Neural crest cell (in vitro differentiated cells): Measurements from ENCODE around the gene FBXW5. TPM values are rescaled to one million over a fixed set of nuclear protein-coding genes. Genes with fewer than 3 reads are reported as not detected.

Source experiments
- DNase-seq: peaks from one replicate; pipeline ENCODE4 v3.0.0; 2021; ENCODE audit warnings: low read depth, mixed read lengths, low spot score
- H3K27ac Mint-ChIP-seq: one replicate; pipeline ENCODE4 v1.8.0; 2021; ENCODE audit warnings: mild to moderate bottlenecking, mixed read lengths; ENCODE audit not compliant: unreplicated experiment
- H3K27me3 Mint-ChIP-seq: 2 replicates; pipeline ENCODE4 v1.8.0; 2021; ENCODE audit warnings: low read depth, mild to moderate bottlenecking, mixed read lengths
- H3K36me3 Mint-ChIP-seq: 2 replicates; pipeline ENCODE4 v1.8.0; 2021; ENCODE audit warnings: low read depth, mild to moderate bottlenecking, mixed read lengths
- H3K4me1 Mint-ChIP-seq: 2 replicates; pipeline ENCODE4 v1.8.0; 2021; ENCODE audit warnings: mixed read lengths
- H3K4me3 Mint-ChIP-seq: one replicate; pipeline ENCODE4 v1.8.0; 2021; ENCODE audit warnings: mild to moderate bottlenecking, mixed read lengths
- H3K9me3 Mint-ChIP-seq: 2 replicates; pipeline ENCODE4 v1.8.0; 2021; ENCODE audit warnings: mixed read lengths
- CTCF ChIP-seq: fragments of 200-600 bp; sonication (generic); conservative IDR thresholded peaks from 2 replicates; pipeline ENCODE4 v1.5.0; 2021; ENCODE audit warnings: antibody characterized with exemption, mild to moderate bottlenecking
- total RNA-seq: library from RNA; stranded (reverse); gene quantifications from 2 replicates; pipeline ENCODE4 v1.2.1, GENCODE V29; 2021

Gene FBXW5
- total RNA-seq, 1 donor from 2014 or later = 81.2 TPM

- H3K4me3 Mint-ChIP-seq = no peak within 1 kb of the TSS
- no peak for TF ChIP-seq CTCF
- no peak for DNase-seq
- H3K4me1 Mint-ChIP-seq = peaks cover 8% of the 10 kb centered on the region
- H3K27me3 Mint-ChIP-seq = peaks cover 4% of the 10 kb centered on the region
- H3K36me3 Mint-ChIP-seq = no peaks in the 10 kb centered on the region
- H3K27ac Mint-ChIP-seq = no peak within 1 kb of the TSS
- H3K9me3 Mint-ChIP-seq = no peaks in the 10 kb centered on the region
Measured at GRCh38 chr9:136982232-136983051, 37.9 kb upstream of the FBXW5 start, which contains the start of gene LCNL1. TSS of gene LCNL1 (plus strand) at chr9:136982993. CDS start at chr9:136983587, 594 bp downstream.

- no peaks in the 10 kb centered on the region for H3K9me3 Mint-ChIP-seq
- DNase-seq = no peak
- H3K4me1 Mint-ChIP-seq = peaks cover 8% of the 10 kb centered on the region
- H3K36me3 Mint-ChIP-seq = no peaks in the 10 kb centered on the region
- H3K27ac Mint-ChIP-seq = no peak overlapping the region
- peaks cover 7% of the 10 kb centered on the region for H3K27me3 Mint-ChIP-seq
- no peak overlapping the region for H3K4me3 Mint-ChIP-seq
- no peak for TF ChIP-seq CTCF
Measured at GRCh38 chr9:136981588-136982231, 37.2 kb upstream of the FBXW5 start.

- no peaks in the 10 kb centered on the region for H3K36me3 Mint-ChIP-seq
- no peaks in the 10 kb centered on the region for H3K9me3 Mint-ChIP-seq
- no peak for DNase-seq
- peaks cover 8% of the 10 kb centered on the region for H3K4me1 Mint-ChIP-seq
- peaks cover 7% of the 10 kb centered on the region for H3K27me3 Mint-ChIP-seq
- no peak for TF ChIP-seq CTCF
- H3K27ac Mint-ChIP-seq = no peak overlapping the region
- H3K4me3 Mint-ChIP-seq = no peak overlapping the region
Measured at GRCh38 chr9:136980669-136981478, 36.3 kb upstream of the FBXW5 start.

GRCh38 chr9:136979769-136980587 is 35.4 kb upstream of the FBXW5 start:
- peaks cover 7% of the 10 kb centered on the region for H3K27me3 Mint-ChIP-seq
- peaks cover 8% of the 10 kb centered on the region for H3K4me1 Mint-ChIP-seq
- H3K4me3 Mint-ChIP-seq = no peak overlapping the region
- no peak for TF ChIP-seq CTCF
- no peaks in the 10 kb centered on the region for H3K9me3 Mint-ChIP-seq
- DNase-seq = no peak
- H3K27ac Mint-ChIP-seq = no peak overlapping the region
- no peaks in the 10 kb centered on the region for H3K36me3 Mint-ChIP-seq
